Measurements from ENCODE around the gene RAB19. TPM values are rescaled to one million over a fixed set of nuclear protein-coding genes. Genes with fewer than 3 reads are reported as not detected.

Gene RAB19
- total RNA-seq = 1 to 10 TPM; 7.2 to 7.3 TPM

DNA sequence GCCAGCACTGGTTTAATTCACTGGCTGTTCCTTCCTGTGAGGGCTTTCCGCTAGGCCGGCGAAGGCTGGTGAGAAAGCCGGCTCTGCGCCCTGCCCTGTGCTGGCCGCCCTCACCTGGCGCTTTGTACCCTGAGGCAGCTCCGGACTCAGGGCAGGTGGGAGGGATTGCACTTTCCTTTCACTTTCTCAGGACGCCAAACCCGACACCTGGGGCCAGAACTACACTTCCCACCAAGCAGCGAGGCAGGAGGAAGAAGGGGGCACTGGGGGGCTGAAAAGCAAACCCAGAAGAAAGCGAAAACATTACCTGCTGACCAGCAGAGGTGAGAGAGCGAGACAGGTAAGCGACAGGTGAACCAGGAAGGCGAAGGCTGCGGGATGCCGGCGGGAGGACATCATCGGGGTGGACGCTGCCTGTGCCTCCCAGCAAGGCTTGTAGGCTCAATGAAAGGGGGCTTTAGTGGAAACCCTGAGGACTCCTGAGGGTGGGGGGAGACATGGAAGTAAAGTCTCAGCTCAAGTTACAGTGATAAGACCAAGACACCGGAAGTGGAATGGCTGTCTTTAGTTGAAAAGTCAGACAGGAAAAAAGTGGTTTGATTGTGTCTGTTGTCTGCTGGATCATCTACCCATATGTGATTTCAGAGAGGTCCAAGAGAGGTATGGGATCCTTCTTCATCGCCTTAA is at the start of gene RAB19:
TSS of gene RAB19 (plus strand) at position 181 of the 687 bp plus-strand sequence. CDS start 3,589 bp downstream, outside the sequence.
- peak within 1 kb of the TSS; percentile 94 for H3K27ac Mint-ChIP-seq
- ChIA-PET POLR2A (interaction anchor here (0.6 to 2.3 kb wide), 6 partner anchors 9 to 74 kb away, joined by 3 to 14 read pairs (median 4); no protein-coding TSS in a partner anchor), CTCF (interaction anchor here (1.0 to 1.6 kb wide), 4 partner anchors 9 to 73 kb away, joined by 3 to 5 read pairs (median 4); no protein-coding TSS in a partner anchor)
- H3K4me3 Mint-ChIP-seq = peak within 1 kb of the TSS; percentile 88
- peaks cover 31% of the 10 kb centered on the region for H3K4me1 Mint-ChIP-seq (ENCODE audit: low read depth)
- no peaks in the 10 kb centered on the region for H3K27me3 Mint-ChIP-seq (ENCODE audit: low read depth)
- ATAC-seq = peak; percentile 89
- H3K9me3 Mint-ChIP-seq (ENCODE audit: insufficient read depth) = no peaks in the 10 kb centered on the region
- peak; percentile 69 for DNase-seq
- peaks cover 8% of the 10 kb centered on the region for H3K36me3 Mint-ChIP-seq (ENCODE audit: low read depth)

DNA sequence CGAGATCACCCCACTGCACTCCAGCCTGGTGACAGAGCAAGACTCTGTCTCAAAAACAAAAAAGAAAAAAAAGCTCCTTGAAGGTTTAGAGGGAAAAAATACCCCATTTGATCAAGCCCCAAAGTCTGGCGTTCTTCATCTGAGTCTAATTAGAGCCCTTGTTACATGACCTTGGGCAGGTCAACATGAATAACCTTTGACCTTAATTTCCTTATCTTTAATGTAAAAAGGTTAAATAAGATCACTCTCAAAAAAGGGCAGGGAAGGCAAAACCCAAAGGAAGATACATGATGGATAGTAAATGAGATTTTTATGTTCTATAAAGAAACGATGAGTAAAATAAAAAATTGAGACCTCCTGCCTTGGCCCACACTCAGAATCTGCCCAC is 45.8 kb upstream of the RAB19 start:
- Mint-ChIP-seq H3K27ac (no peak overlapping the region), H3K4me1 (ENCODE audit: low read depth) (peaks cover 26% of the 10 kb centered on the region), H3K27me3 (ENCODE audit: low read depth) (no peaks in the 10 kb centered on the region), H3K9me3 (ENCODE audit: insufficient read depth) (no peaks in the 10 kb centered on the region), H3K4me3 (no peak overlapping the region), H3K36me3 (ENCODE audit: low read depth) (peaks cover 37% of the 10 kb centered on the region)
- no peak for DNase-seq
- ChIA-PET POLR2A (no interaction called here), CTCF (no interaction called here)
- ATAC-seq = no peak

DNA sequence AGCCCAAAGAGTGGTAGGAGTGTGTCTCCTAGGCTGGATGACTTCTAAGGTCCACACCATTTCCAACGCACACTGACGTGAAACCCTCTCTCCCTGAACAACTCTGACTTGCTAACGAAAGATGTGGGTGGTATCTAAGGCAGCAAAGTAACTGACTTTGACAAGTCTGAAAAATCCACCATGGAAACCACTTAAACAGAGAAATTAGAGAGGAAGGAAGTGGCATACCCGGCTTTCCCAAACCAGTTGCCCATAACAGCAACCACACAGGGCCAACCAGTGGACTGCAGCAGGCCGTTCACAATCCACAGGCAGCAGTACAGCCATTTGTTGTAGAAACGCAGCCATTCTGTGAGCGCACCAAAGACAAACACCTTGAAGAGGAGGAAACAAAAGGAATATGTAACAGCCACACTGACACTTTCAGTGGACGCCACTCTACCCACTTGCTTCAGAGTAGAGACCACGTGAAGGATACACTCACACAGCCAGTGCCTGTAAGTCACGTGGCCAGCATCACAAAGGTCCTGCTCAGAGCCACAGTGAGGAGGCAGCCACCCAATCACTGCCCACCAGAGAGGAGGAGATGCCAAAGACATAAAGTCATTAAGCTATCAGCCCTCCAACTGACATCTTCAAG is 45.3 kb upstream of the RAB19 start:
- POLR2A ChIA-PET = interaction anchor here (0.8 to 1.5 kb wide), 3 partner anchors 18 to 1263 kb away, joined by 3 to 10 read pairs (median 4); no protein-coding TSS in a partner anchor
- Mint-ChIP-seq H3K27ac (peak overlapping the region; percentile 93), H3K4me1 (ENCODE audit: low read depth) (peaks cover 26% of the 10 kb centered on the region), H3K9me3 (ENCODE audit: insufficient read depth) (no peaks in the 10 kb centered on the region), H3K27me3 (ENCODE audit: low read depth) (no peaks in the 10 kb centered on the region), H3K4me3 (peak overlapping the region; percentile 29), H3K36me3 (ENCODE audit: low read depth) (peaks cover 34% of the 10 kb centered on the region)
- CTCF ChIA-PET = interaction anchor here (0.7 to 1.5 kb wide), 2 partner anchors 18 to 33 kb away, joined by 3 read pairs; no protein-coding TSS in a partner anchor
- peak; percentile 32 for DNase-seq
- peak; percentile 64 for ATAC-seq

DNA sequence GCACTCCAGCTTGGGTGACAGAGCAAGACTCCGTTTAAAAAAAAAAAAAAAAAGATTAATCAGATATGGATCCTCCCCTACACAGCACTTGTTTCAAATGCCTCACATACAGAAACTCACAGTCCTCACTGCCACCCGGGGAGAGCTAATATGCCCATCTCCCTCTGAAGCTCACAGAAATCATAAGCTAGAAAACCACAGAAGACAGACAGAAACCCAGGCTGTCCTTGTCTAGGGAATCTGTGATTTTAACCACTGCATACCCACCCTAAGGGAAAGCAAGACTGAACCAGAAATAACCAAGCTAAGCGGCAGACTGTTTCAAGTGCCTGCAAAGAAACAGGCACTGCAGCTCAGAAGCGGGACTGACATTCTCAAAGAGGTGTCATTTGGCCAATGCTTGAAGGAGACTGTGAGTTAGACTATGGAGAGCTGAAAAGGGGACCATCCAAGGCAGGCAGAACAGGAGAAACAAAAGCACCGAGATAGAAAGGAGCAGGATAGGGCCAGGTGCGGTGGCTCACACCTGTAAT is 43.1 kb upstream of the RAB19 start:
- Mint-ChIP-seq H3K27ac (peak overlapping the region; percentile 14), H3K4me1 (ENCODE audit: low read depth) (peaks cover 29% of the 10 kb centered on the region), H3K9me3 (ENCODE audit: insufficient read depth) (no peaks in the 10 kb centered on the region), H3K36me3 (ENCODE audit: low read depth) (peaks cover 30% of the 10 kb centered on the region), H3K4me3 (no peak overlapping the region), H3K27me3 (ENCODE audit: low read depth) (no peaks in the 10 kb centered on the region)
- ChIA-PET CTCF (interaction anchor here (1.4 kb wide), 1 partner anchor 9 kb away, joined by 4 read pairs; no protein-coding TSS in a partner anchor), POLR2A (interaction anchor here (0.9 kb wide), 1 partner anchor 15 kb away, joined by 5 read pairs; no protein-coding TSS in a partner anchor)
- ATAC-seq (peak; percentile 8), DNase-seq (no peak)

DNA sequence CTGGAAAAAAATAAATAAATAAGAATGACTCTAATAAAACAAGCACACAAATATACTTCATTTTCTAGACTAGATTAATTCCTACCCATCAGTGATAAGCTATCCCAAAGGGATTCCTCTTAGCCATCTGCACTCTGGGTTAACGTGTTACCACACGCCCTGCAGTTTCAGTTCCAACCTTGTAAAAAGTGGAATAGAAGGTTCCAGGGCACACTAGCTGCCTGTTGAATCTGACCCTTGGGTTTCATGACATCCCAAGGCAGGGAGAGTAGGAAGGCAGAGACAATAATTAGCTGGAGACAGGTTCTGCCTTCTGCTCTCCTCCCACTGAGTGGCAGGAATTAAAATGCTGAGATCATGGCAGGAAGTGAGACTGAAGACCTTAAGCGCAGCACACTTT is 39.0 kb upstream of the RAB19 start:
- DNase-seq (no peak), ATAC-seq (no peak)
- peaks cover 28% of the 10 kb centered on the region for H3K36me3 Mint-ChIP-seq (ENCODE audit: low read depth)
- ChIA-PET CTCF (interaction anchor here (1.5 kb wide), 1 partner anchor 11 kb away, joined by 4 read pairs; no protein-coding TSS in a partner anchor), POLR2A (no interaction called here)
- no peaks in the 10 kb centered on the region for H3K27me3 Mint-ChIP-seq (ENCODE audit: low read depth)
- no peak overlapping the region for H3K4me3 Mint-ChIP-seq
- no peaks in the 10 kb centered on the region for H3K9me3 Mint-ChIP-seq (ENCODE audit: insufficient read depth)
- H3K4me1 Mint-ChIP-seq (ENCODE audit: low read depth) = peaks cover 9% of the 10 kb centered on the region
- peak overlapping the region; percentile 63 for H3K27ac Mint-ChIP-seq

- ChIA-PET CTCF (no interaction called here), POLR2A (no interaction called here)
- ATAC-seq (no peak), DNase-seq (no peak)
- H3K4me1 Mint-ChIP-seq (ENCODE audit: low read depth) = peaks cover 5% of the 10 kb centered on the region
- H3K27me3 Mint-ChIP-seq (ENCODE audit: low read depth) = no peaks in the 10 kb centered on the region
- no peak overlapping the region for H3K4me3 Mint-ChIP-seq
- no peak overlapping the region for H3K27ac Mint-ChIP-seq
- no peaks in the 10 kb centered on the region for H3K9me3 Mint-ChIP-seq (ENCODE audit: insufficient read depth)
- peaks cover 31% of the 10 kb centered on the region for H3K36me3 Mint-ChIP-seq (ENCODE audit: low read depth)
Observed at GRCh38 chr7:140367528-140367927, 36.3 kb upstream of the RAB19 start.

GRCh38 chr7:140369294-140369693 is 34.6 kb upstream of the RAB19 start:
- Mint-ChIP-seq H3K4me3 (no peak overlapping the region), H3K27me3 (ENCODE audit: low read depth) (no peaks in the 10 kb centered on the region)

GRCh38 chr7:140375323-140375722 is 28.5 kb upstream of the RAB19 start:
- H3K4me1 Mint-ChIP-seq (ENCODE audit: low read depth) = peaks cover 25% of the 10 kb centered on the region
- DNase-seq (no peak), ATAC-seq (no peak)
- POLR2A ChIA-PET = interaction anchor here (0.6 to 3.4 kb wide), 14 partner anchors 10 to 313 kb away, joined by 3 to 24 read pairs (median 5); partner anchors contain the start of genes PARP12, RAB19 and SLC37A3
- H3K27me3 Mint-ChIP-seq (ENCODE audit: low read depth) = no peaks in the 10 kb centered on the region
- peaks cover 34% of the 10 kb centered on the region for H3K36me3 Mint-ChIP-seq (ENCODE audit: low read depth)
- no peaks in the 10 kb centered on the region for H3K9me3 Mint-ChIP-seq (ENCODE audit: insufficient read depth)
- peak overlapping the region; percentile 66 for H3K4me3 Mint-ChIP-seq
- CTCF ChIA-PET = interaction anchor here (0.9 to 2.3 kb wide), 9 partner anchors 10 to 200 kb away, joined by 3 to 9 read pairs (median 4); partner anchors contain the start of gene RAB19
- H3K27ac Mint-ChIP-seq = peak overlapping the region; percentile 88

More at GRCh38 chr7:140369294-140369693, 34.6 kb upstream of the RAB19 start:
- ChIA-PET CTCF (no interaction called here), POLR2A (no interaction called here)
- Mint-ChIP-seq H3K27ac (no peak overlapping the region), H3K4me1 (ENCODE audit: low read depth) (peaks cover 8% of the 10 kb centered on the region), H3K36me3 (ENCODE audit: low read depth) (peaks cover 32% of the 10 kb centered on the region), H3K9me3 (ENCODE audit: insufficient read depth) (no peaks in the 10 kb centered on the region)
- DNase-seq = no peak
- ATAC-seq = no peak

DNA sequence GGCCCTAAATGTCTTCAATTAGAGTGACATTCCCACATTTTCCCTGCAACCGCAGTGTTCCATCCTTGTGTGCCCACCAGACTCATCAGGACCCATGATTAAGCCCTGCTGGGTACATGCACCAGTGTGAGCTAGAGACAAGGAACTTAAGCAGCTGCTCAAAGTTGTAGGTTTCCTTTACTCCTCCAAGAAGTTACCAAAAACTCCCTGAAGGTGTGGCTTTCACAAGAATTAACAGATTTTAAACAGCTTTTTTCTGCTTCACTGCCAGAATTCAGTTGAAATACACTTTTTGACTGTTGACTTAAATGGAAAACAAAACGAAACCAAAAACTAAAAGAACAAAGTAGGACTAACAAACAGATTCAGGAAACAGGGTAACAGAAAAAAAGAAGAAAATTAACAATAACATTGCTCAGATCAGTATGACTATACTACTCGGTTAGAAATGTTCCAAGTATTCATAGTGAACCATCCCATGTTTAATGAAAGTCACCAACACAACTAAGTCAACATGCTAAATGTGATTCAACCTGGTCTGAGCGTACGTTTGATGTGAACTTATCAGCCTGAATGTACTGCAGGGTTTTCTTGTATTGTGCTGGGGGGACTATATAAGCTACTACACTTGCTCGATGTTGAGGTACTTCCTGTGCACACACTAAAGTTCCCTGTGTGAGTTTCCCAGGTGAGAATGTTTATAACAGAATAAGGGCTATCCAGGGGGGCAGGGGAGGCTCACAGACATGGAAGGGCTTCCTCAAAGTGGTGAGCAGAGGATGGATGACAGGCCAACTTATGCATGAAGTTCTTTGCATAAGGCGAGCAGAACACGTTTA is 27.7 kb upstream of the RAB19 start:
- ChIA-PET CTCF (interaction anchor here (0.9 to 2.3 kb wide), 11 partner anchors 9 to 201 kb away, joined by 3 to 9 read pairs (median 4); partner anchors contain the start of gene RAB19), POLR2A (interaction anchor here (0.6 to 3.4 kb wide), 15 partner anchors 9 to 639 kb away, joined by 3 to 24 read pairs (median 5); partner anchors contain the start of genes MRPS33, PARP12, RAB19 and SLC37A3)
- peak; percentile 36 for DNase-seq
- ATAC-seq = peak; percentile 84
- Mint-ChIP-seq H3K4me3 (peak overlapping the region; percentile 66), H3K27me3 (ENCODE audit: low read depth) (no peaks in the 10 kb centered on the region), H3K9me3 (ENCODE audit: insufficient read depth) (no peaks in the 10 kb centered on the region), H3K4me1 (ENCODE audit: low read depth) (peaks cover 25% of the 10 kb centered on the region), H3K27ac (peak overlapping the region; percentile 88), H3K36me3 (ENCODE audit: low read depth) (peaks cover 34% of the 10 kb centered on the region)

- DNase-seq (no peak), ATAC-seq (no peak)
- H3K36me3 Mint-ChIP-seq (ENCODE audit: low read depth) = peaks cover 21% of the 10 kb centered on the region
- no peak overlapping the region for H3K4me3 Mint-ChIP-seq
- H3K4me1 Mint-ChIP-seq (ENCODE audit: low read depth) = peaks cover 14% of the 10 kb centered on the region
- H3K9me3 Mint-ChIP-seq (ENCODE audit: insufficient read depth) = no peaks in the 10 kb centered on the region
- CTCF ChIA-PET = interaction anchor here (1.2 to 1.6 kb wide), 4 partner anchors 8 to 202 kb away, joined by 3 to 7 read pairs (median 4); no protein-coding TSS in a partner anchor
- no peaks in the 10 kb centered on the region for H3K27me3 Mint-ChIP-seq (ENCODE audit: low read depth)
- H3K27ac Mint-ChIP-seq = no peak overlapping the region
- POLR2A ChIA-PET = interaction anchor here (1.7 kb wide), 1 partner anchor 8 kb away, joined by 10 read pairs; no protein-coding TSS in a partner anchor
Observed at GRCh38 chr7:140383954-140384713, 19.7 kb upstream of the RAB19 start.
